Renal pelvis (tissue), 4 donors: ENCODE results near the gene RAD9A. TPM values are rescaled to one million over a fixed set of nuclear protein-coding genes. Genes with fewer than 3 reads are reported as not detected.
A peak's percentile ranks its signal among the peaks of the same experiment; 100 is the strongest.

ENCODE experiments used
- DNase-seq: peaks from one replicate; pipeline ENCODE4 v3.0.0-alpha.2; 2013
- polyA plus RNA-seq, 3 donors: library from polyadenylated mRNA; unstranded; fragments of 120-200 nt; gene quantifications; one replicate each; pipeline ENCODE4 v1.2.1, GENCODE V29; 2013; ENCODE audit not compliant: insufficient read length in 3 of 3

The RAD9A gene
- polyA plus RNA-seq, 3 donors = 27.0 to 38.0 (median 29.7) TPM

DNA sequence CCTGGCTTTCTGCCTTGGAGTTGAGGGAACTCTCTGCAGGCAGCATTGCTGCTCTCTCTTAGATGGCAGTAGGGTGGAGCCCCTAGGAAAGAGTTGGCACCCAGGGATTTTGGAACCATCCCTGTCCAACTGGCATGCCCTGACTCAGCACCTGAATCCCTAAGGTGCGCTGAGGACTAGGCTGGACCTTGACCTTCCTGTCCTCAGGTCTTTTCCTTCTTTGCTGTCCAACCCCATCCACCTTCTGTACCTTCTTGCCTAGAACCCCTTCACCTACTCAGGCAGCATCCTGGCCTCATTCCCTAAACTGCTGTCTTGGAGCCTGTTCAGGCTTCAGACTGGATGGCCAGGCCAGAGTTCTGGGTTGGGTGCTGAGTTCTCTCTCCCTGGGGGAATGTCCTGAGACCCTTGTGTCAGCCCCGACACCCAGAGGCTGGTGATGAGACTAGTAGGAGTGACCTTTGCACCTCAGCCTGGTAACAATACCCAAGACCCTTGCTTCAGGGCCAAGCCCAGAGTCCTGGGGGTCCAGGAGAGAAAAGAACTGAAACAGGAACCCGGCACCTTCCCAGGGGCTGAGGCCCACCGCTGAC, 35.9 kb upstream of the RAD9A start:
- DNase-seq = no peak

DNA sequence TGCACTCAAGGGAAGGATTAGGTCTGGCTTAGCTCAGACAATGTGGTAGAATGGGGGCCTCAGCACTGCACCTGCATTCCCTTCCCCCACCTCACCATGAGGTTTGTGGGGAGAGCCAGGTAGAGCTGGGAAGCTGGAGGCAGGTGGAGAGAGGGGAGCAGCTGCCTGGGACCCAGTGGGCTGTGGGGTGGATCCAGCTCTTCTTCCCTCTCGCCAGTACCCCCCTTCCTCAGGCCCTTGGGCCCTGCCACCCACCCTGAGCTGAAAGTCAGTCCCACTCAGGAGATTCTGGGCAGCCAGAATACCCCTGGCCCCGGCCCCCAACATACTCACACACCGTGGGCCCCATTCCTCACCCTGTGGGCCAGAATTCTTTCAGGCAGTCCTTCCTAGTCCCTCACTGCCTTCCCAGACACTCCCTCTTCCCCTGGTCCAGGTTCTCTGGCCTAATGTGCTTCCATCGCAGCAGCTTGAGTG, 35.4 kb upstream of the RAD9A start:
- DNase-seq = no peak

DNA sequence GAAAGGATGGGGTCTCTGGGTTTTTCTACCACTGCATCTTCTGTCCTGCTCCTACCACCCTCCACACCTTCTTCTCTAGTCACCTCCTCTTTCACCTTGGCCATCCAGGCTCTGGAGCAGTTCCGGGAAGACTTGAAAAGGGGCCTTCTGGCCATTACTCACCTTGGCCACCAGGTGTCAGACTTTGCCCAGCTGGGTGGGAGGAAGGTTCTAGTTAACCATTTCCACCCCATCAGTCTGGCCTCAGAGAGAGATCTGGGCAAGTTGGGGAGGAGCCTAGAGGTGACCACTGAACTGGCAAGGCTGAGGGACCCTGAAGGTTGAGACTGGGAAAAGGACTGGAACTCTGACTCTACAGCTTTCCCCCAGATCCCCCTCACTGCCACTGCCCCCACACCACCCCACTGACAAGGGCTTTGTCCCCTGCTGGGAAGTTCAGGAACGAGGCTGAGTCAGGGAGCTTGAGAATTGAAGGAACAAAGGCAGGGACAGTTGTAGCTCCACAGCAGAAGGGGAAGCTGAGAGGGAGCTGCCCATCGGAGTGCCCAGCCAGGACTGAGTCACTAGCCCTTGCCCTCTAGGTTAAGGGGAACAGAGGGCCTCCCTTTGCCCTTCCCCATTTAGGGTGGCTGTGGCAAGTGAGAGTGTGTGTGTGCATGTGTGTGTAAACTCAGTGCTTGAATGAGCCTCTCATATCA, 34.8 kb upstream of the RAD9A start:
- DNase-seq = peak; percentile 83

DNA sequence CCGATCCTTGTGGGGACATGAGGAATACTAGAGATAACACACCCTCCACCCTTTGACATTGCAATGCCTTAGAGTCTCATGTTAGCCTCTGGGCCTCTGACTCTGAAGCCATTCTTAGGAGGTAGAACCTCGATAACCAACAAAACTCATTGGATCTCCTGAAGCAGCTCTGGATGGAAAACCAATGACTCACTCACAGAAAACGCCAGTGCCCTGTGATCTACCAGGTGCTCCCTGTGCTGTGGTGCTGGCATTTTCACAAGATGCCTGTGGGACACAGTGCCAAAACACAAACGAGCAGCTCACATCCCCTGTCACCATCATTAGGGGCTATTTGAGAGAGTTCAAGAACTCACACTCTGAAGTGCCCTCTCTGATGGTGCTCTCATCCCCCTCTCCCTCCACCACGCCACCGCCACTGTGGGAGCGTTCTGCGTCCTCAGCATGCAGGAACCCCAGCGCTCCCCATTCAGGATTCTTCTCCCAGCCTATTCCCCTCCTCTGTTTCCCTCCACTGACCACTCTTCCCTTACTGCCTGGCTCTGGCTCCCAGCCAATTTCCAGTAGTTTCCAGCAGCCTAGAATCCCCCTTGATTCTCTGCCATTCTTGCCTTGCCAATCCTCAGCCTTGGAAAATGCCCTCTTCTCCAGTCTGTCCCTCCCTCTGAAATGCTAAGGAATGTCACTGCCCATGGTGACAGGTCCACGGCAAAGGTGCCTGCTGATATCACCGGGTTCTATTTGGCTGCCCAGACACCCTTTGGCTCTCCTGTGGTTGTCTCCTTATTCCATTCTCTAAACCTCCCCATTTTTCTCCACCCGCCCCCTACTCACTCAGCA, 33.7 kb upstream of the RAD9A start:
- no peak for DNase-seq

DNA sequence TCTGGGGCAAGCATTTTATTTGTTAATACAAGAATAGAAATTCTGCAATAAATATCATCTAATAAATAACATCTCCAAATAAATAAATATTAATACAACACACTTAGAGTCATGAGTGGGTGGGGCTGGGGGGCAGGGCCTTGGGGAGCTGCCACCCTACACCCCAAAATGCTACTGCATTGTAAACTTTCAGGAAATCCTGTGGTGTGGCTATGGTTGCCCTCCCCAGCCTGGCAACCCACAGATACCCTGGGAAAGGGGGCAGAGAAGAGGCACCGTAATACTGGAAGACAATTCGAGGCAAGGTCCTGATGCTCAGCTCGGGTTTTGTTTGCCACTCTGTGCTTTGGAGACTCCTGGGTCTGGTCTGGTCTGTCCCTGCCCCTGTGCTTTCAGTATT, 27.6 kb upstream of the RAD9A start:
- DNase-seq = no peak

DNA sequence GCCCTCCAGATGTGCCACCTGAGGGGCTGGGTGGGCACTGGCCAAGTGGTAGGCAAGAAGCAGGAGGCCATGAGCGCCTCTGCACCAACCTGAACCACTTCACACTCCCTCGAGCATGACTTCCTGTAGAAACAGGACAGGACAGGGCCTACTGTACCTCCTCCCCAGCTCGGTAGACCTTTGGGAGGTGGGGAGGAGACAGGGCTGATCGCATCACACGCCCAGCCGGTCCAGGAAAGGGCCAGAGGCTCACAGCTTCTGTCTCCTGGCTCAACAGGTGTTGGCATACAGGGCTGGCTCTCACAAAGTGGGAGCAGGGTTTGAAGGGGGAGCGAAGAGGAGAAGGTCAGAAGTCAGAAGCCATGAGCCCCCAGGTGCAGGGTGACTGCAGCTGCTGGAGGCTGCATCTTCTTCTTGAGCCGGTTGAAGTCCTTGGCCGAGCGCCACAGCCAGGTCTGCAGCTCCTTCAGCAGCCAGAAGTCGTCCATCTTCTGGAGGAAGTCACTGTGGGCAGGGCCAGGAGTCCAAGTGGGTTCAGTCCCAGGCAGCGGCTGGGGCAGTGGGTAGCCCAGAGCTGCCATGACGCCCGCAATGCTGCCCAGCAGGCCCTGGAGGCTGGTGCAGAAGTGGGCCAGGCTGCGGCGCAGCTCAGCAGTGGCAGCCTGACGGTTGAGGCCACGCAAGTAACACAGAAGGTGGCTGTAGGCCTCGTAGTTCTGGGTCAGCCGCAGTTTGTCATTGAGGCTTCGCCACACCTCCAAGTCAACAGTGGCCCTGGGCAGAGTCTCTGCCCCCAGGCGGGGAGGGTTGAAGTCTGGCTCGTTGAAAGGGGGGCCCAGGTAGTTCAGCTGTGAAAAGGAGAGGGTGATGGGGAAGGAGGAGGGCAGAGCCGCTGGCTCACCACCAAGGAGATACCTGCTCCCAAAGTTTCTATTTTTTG, 26.7 kb upstream of the RAD9A start:
- no peak for DNase-seq

DNA sequence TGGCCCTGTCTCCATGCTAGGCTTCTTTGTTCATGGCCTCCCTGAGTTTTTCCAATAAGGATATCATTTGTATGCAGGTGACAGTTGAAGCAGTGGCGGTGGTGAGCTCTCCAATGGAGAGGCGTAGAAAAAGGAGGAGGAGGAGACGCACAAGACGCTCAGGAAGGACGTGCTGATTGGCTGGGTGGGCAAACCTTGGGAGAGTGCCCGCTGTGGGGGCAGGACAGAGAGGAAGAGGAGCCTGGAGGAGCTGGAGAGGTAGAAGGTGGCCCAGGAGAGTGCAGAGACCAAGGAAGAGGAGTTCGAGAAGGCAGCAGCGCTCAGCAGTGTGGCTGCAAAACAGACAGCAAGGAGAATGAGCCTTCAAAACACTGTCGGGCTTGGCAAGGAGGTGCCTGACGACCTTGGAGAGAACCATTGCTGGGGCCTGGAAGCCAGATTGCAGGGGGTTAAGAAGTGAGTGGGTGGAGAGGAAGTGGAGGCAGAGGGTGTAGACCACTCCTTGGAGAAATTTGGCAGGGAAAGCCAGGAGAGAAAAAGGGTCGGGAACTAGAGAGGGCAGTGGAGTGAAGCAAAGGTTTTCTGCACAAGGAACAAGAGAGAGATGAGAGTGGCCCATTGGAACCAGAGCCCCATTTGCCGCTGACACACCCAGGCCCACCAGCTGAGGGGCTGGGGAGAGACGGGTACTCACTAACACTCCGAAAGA, 25.9 kb upstream of the RAD9A start:
- no peak for DNase-seq

DNA sequence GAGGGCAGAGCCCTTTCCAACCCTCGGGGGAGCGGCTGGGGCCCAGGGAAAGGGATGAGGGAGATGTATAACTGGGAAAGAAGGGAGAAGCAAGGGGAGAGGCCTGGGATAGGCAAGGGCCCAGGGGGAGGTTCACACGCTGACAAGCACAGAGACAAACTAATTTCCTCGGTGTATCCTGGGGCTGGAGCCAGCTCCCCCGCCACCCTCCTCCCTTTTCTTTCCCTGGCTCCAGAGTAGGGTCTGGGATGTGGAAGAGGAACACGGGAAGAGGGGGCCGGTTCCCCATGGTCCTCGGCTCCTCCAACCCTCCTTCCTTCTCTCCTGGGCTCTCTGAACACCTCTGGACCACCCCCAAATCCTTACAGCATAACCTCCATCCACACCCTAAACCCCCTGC, 25.2 kb upstream of the RAD9A start:
- no peak for DNase-seq

DNA sequence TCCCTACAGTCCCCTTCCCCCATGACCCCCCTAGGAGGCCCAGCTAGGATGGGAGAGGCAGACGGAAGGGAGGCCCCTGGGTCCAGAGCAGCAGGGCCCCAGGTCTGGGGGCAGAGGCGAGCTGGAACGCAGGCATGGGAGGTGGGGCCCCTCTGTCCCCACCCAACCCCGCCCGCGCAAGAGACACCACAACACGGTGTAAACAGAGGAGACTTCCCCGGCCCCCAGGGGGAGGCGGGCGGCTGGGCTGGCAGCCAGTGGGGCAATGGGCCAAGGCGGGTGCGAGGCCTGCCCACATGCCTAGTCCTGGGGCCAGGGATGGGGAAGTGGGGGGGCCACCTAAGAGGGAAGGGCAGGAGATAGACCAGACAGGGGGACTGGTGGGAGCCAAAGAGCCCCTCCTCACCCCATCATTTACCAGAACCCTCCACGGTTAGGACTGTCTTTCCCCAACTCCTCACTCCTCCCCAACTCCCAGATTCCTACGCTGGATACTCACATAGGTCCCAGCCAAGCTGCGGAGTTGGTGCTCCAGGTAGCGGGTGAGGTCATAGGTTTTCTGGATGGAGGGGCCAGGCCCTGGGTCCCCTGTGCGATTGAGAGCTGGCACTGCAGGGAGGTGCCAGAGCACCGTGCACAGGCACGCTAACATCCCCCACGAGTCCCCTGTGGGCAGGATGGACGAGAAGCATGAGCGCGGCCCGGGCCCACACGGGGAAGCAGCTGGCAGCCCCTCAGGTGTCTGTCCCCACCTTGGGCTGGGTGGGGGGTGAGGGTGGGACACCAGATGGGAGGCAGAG, 24.6 kb upstream of the RAD9A start:
- no peak for DNase-seq

DNA sequence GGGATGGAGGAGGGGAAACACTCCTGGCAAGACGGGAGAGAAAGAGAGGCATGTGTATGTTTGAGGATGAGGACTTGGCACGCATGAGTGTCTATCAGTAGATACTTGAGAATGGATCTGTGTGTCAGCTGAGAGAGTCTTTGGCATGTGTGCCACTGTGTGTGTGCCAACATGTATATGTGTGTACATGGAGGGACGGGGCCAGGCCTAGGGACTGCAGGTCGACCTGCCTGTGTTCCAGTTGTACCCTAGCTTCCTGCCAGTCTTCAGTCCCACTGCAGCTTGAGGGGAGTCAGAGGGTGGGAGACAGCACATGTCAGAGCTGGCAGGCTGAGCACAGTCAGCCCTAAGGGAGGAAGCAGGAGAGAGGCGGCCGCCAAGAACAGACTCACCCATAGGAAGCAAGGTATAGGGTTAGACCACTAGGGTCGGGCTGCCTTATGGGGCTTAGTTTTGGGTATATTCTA, 24.0 kb upstream of the RAD9A start:
- no peak for DNase-seq

DNA sequence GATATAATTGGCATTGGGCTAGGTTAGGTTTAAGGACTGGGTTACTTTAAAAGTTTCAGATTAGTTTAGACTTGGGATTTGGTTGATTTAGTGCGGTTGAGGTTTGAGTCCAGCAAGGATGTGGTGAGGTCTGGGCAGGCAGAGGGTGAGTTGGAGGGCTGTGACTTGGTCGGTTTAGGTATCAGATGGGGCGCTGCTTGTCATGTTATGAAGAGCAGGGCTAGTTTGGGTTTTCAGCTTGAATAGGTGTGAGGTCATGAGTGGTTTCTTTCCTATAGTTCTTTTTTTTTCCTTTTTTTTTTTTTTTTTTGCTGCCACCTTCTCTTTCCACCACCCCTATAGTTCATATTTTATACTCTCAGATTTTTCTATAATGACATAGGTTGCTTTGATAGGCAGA, 23.2 kb upstream of the RAD9A start:
- DNase-seq = no peak

DNA sequence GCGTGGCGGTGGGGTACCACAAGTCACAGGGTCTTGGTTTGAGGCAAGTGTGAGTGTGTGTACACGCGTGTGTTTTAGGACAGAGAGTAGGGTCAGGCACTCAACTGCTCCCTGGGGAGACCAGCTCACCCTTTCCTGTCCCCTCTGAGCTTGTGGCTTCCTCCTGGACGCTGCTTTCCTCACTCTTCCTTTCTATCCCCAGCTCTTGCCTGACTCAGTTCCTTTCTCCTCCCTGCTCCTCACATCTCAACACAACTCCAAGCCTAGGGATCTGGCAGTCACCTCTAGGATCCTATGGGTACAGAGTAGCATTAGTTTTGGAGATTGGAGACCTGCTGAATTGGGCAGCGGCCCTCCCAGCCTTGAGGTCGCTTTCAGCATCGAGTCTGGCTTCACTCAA, 22.5 kb upstream of the RAD9A start:
- no peak for DNase-seq

DNA sequence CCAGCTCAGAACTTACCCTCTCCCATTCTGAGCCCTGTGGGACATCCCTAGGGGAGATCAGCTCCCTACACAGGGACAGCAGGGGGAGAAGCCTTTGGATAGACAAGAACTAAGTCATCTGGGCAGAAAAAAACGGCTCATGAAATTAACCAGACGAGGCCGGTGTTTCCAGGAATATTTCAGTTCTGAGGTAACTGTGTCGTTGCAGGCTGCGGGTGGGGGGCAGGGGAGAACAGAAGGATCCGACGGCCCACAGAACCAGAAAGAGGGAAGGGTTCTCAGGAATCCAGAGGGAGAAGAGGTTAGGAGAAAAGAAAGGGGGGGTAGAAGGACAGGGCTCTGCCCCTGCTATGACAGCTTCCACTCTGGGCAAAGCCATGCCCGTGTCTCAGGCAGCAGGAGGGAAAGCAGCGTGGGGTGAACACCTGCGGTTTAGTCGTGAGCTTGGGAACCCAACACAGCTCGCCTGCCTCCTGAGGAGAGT, 21.9 kb upstream of the RAD9A start:
- no peak for DNase-seq

DNA sequence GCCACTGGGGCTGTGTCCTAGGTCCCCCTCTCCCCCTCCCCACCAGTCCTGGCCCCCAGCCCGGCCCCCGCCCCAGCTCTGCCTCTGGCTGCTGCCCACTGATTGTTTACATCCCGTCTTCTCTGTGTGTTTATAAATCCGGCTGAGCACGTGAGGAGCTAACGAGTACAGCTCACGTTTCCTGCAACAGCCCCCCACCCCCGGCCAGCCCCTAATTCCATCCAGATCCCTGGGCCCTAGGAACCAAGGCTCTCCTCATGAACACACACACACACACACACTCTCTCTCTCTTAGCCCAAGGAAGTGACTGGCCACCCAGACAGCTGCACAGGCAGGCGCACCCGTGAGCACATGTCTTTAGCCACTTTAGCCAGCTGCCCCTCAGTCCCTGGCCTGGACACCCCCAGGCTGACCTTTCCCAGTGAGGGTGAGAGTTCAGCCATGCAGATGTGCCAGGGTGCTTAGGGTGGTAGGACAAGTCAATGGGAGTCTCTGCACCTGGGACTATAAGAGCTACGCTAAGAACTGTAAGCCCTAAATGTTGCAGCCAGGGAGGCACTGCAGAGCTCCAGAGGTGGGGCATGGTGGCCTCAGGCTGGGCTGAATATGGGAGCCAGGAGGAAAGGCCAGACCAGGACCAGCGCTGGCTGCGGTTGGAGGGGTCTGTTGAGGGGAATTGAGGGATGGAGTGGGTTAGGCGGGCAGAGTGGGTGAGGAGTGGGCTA, 21.3 kb upstream of the RAD9A start:
- no peak for DNase-seq

DNA sequence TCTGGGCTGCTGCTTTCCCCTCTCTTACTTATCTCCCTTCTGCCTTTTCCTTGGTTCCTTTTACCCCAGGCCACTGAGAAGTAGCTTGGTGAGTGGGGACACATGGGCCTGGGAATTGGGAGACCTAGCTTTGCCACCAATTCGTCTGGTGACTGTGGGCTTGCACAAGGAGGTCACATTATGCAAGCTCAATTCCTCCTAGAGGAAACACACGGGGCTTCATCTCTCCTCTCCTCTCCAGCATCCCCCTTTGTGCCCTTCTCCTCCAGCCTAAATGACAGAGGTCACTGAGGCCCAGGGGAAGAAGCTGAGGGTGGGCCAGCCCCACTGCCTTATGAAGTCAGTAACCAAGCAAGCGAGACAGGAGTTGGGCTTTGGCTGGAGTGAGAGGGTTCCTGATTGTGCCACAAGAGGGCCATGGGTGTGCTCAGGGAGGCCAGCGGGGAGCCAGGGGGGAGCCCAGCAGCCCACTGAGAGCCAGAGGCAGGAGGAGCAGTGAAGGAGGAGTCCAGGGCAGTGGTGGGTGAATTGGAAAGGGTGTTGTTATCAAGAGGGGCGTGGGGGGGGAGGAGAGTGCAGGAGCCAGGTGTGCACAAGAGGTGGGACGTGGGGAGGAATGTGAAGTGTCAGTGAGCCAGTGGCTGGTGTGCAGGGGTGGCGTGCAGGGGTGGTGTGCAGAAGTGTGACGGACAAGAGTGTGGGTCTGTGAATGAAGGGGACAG, 20.4 kb upstream of the RAD9A start:
- no peak for DNase-seq

DNA sequence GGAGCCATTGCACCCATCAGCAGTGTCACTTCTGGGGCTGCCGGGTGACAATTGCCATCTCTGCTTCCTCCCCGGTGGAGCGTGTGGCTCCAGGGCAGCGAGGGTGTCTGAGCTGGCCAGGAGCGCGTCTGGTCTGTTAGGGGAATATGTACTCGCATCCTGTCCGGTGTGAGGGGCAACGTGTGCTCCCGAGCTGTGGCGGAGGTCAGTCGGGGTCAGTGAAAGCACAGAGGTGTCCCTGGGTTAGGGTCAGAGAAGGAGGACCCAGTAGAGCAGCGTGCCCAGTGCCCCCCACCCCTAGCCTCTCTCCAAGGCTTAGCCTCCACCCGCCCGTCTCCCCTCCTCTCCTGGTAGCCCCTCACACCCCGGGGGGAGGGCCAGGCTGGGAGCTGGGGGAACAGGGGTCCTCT, 19.9 kb upstream of the RAD9A start:
- DNase-seq = no peak

DNA sequence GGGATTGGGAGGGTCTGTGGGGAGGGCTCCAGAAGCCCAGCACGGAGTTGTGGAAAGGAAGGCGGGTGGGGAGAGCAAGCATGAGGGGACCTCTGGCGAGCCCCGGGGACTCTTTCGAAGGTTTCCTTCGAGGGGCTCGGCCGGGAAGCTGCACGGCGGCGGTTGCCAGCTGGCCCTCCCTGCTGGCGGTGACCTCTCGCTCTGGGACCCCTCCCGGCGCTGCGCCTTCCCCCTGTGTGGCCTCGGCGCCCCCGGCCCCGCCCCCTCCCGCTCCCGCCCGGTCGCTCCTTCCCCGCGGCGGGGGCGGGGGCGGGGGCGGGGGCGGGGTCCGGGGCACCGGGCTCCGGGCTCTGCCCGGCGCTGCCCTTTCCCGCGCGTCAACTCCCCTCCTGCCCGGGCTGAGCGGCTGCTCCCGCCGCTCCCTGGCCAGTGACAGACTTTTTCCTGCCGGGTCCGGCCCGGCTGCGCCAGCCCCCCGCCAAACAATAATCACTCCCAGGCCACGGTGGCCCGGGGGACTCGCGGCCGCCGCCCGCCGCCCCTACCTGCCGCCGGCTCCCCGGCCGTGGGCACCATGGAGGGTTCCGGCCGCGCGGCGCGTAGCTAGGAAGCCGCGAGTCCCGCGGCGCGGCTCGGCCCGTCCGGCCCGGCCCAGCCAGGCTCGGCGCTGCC, 19.3 kb upstream of the RAD9A start:
- DNase-seq = no peak
